Mesothelial cell of epicardium (in vitro differentiated cells): ENCODE measurements around the gene TP53BP1. TPM values are rescaled to one million over a fixed set of nuclear protein-coding genes. Genes with fewer than 3 reads are reported as not detected.
A peak's percentile ranks its signal among the peaks of the same experiment; 100 is the strongest.

Source experiments
- DNase-seq, 2 experiments: peaks; one replicate each; pipeline ENCODE4 v3.0.0; 2021; ENCODE audit warnings: low spot score in 2 of 2; ENCODE audit not compliant: unreplicated experiment in 2 of 2
- H3K27ac Mint-ChIP-seq: 2 replicates; pipeline ENCODE4 v1.8.0; 2021; ENCODE audit warnings: mixed read lengths
- H3K27me3 Mint-ChIP-seq: 2 replicates; pipeline ENCODE4 v1.8.0; 2021; ENCODE audit warnings: low read depth, mixed read lengths
- H3K36me3 Mint-ChIP-seq: 2 replicates; pipeline ENCODE4 v1.8.0; 2021; ENCODE audit warnings: mixed read lengths
- H3K4me1 Mint-ChIP-seq: 2 replicates; pipeline ENCODE4 v1.8.0; 2021; ENCODE audit warnings: mixed read lengths
- H3K4me3 Mint-ChIP-seq: 2 replicates; pipeline ENCODE4 v1.8.0; 2021; ENCODE audit warnings: mild to moderate bottlenecking, moderate library complexity, mixed read lengths
- H3K9me3 Mint-ChIP-seq: 2 replicates; pipeline ENCODE4 v1.8.0; 2021; ENCODE audit warnings: mixed read lengths
- CTCF ChIP-seq: fragments of 200-600 bp; sonication (generic); IDR thresholded peaks from one replicate; pipeline ENCODE4 v1.5.0; 2021; ENCODE audit warnings: antibody characterized with exemption; ENCODE audit not compliant: unreplicated experiment
- total RNA-seq: library from RNA; stranded (reverse); gene quantifications from 3 replicates; pipeline ENCODE4 v1.2.1, GENCODE V29; 2021

Gene TP53BP1
- total RNA-seq, 1 donor from 2014 or later, result 112 TPM

GRCh38 chr15:43517354-43518196, 24.6 kb upstream of the TP53BP1 start, which contains the start of gene MAP1A:
Gene MAP1A, plus strand, starts transcription at chr15:43517608. Its CDS starts 3,866 bp downstream, at chr15:43521474.
- Mint-ChIP-seq H3K36me3 (peaks cover 14% of the 10 kb centered on the region), H3K4me3 (peak within 1 kb of the TSS; percentile 72), H3K27me3 (peaks cover 2% of the 10 kb centered on the region), H3K4me1 (peaks cover 46% of the 10 kb centered on the region), H3K9me3 (no peaks in the 10 kb centered on the region), H3K27ac (peak within 1 kb of the TSS; percentile 92)
- peak in 1 of 2 experiments; percentile 71 for DNase-seq
- TF ChIP-seq CTCF, result no peak

- peaks cover 7% of the 10 kb centered on the region for H3K36me3 Mint-ChIP-seq
- H3K4me3 Mint-ChIP-seq, result peak overlapping the region; percentile 72
- no peak for TF ChIP-seq CTCF
- H3K4me1 Mint-ChIP-seq, result peaks cover 46% of the 10 kb centered on the region
- DNase-seq, result no peak
- peak overlapping the region; percentile 88 for H3K27ac Mint-ChIP-seq
- H3K9me3 Mint-ChIP-seq, result no peaks in the 10 kb centered on the region
- peaks cover 9% of the 10 kb centered on the region for H3K27me3 Mint-ChIP-seq
Observed at GRCh38 chr15:43516801-43517353, 23.9 kb upstream of the TP53BP1 start.

- H3K4me1 Mint-ChIP-seq, result peaks cover 50% of the 10 kb centered on the region
- no peaks in the 10 kb centered on the region for H3K36me3 Mint-ChIP-seq
- no peak for DNase-seq
- TF ChIP-seq CTCF, result no peak
- peak overlapping the region; percentile 76 for H3K27ac Mint-ChIP-seq
- H3K9me3 Mint-ChIP-seq, result no peaks in the 10 kb centered on the region
- peaks cover 15% of the 10 kb centered on the region for H3K27me3 Mint-ChIP-seq
- peak overlapping the region; percentile 72 for H3K4me3 Mint-ChIP-seq
Observed at GRCh38 chr15:43516185-43516584, 23.2 kb upstream of the TP53BP1 start.

- H3K27ac Mint-ChIP-seq, result no peak overlapping the region
- no peak for DNase-seq
- H3K27me3 Mint-ChIP-seq, result peaks cover 18% of the 10 kb centered on the region
- TF ChIP-seq CTCF, result no peak
- peaks cover 53% of the 10 kb centered on the region for H3K4me1 Mint-ChIP-seq
- H3K36me3 Mint-ChIP-seq, result no peaks in the 10 kb centered on the region
- no peak overlapping the region for H3K4me3 Mint-ChIP-seq
- H3K9me3 Mint-ChIP-seq, result no peaks in the 10 kb centered on the region
Observed at GRCh38 chr15:43515741-43516140, 22.8 kb upstream of the TP53BP1 start.

- Mint-ChIP-seq H3K27me3 (peaks cover 18% of the 10 kb centered on the region), H3K27ac (no peak overlapping the region), H3K4me3 (no peak overlapping the region), H3K9me3 (no peaks in the 10 kb centered on the region), H3K36me3 (no peaks in the 10 kb centered on the region), H3K4me1 (peaks cover 61% of the 10 kb centered on the region)
- no peak for DNase-seq
- peak; percentile 50 for TF ChIP-seq CTCF
Observed at GRCh38 chr15:43514241-43515057, 21.5 kb upstream of the TP53BP1 start.
